HG02870 (cell line): ENCODE measurements around the gene IL11.

Source experiments
- ATAC-seq: cut with Tn5 transposase; IDR thresholded peaks from one replicate; pipeline ENCODE4 v1.9.1; 2021; ENCODE audit warnings: mild to moderate bottlenecking, moderate library complexity; ENCODE audit not compliant: unreplicated experiment

IL11 gene

DNA sequence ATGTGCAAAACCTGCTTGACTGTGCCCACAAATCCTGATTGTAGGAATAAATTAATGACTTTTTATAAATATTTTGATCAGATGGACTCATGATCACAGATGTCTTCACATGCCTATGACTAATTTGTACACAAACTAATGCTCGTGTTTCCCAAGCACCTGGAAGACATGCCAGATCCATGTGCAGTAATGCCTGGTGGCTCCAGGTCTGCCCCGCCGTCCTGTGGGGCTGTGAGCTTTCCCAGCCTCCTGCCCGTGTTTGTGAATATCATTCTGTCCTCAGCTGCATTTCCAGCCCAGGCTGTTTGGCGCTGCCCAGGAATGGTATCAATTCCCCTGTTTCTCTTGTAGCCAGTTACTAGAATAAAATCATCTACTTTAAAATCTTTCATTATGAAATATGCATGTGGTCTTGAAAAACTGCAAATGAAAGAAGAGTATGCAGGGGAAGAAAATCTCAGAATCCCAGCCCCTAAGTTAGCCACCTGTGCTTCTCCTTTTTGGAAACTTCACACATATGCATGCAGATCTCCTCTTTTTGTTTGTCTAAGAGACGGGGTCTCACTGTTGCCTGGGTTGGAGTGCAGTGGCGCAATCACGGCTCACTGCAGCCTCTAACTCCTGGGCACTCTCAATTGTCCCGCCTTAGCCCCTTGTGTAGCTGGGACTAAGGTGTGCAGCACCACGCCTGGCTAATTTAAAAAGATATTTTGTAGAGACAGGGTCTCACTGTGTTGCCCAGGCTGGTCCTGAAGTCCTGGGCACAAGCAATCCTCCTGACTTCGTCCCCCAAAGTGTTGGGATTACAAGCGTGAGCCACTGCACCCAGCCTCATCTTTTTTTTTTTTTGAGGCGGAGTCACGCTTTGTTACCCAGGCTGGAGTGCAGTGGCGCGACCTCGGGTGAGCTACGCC lies 21.7 kb upstream of the IL11 start:
- ATAC-seq = no peak

GRCh38 chr19:55391191-55391670 lies 21.0 kb upstream of the IL11 start:
- no peak for ATAC-seq

DNA sequence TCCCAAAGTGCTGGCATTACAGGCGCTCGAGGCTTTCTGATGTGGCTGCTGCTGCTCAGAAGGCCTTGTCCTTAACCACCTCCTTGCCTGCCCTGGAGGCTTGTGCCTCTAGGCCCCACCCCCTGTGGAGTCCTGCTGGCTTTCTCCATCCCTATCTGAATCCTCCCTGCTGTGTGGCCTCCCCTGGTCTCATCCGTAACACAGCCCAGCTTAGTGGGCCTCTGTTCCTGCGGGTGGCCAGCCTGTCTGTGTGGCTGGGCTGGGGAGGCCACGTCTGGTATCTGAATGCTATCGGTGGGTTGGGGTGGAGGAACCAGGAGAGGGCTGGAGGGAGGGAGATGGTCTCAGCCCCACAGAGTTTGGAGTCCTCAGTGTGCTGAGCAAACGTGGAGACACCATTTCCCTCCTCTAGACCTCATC lies 20.2 kb upstream of the IL11 start:
- ATAC-seq = no peak

- ATAC-seq = no peak
Measured at GRCh38 chr19:55389386-55390317, 19.4 kb upstream of the IL11 start.

- ATAC-seq = no peak
Measured at GRCh38 chr19:55387736-55388497, 17.7 kb upstream of the IL11 start.

DNA sequence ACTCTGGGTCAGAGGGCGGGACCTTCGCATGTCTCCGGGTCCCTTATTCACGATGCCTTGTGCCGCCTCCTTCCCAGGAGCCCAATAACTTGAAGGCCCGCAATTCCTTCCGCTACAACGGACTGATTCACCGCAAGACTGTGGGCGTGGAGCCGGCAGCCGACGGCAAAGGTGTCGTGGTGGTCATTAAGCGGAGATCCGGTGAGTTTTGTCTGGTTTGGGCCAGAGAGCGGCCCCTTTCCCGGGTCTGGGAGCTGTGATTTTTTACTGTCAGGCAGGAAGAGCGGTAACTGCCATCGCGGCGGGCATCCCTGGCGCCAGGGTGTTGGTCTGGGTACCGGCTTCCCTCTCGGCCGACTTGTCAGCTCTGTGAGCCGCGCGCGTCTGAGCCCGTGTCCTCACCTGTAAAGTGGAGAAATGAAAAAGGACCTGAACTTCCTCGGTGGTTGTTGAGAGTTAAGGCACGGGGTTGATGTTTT lies 16.3 kb upstream of the IL11 start:
- no peak for ATAC-seq

GRCh38 chr19:55385724-55386492 lies 15.6 kb upstream of the IL11 start, which contains the start of gene RPL28:
Gene RPL28 (plus strand): TSS chr19:55385932. CDS start chr19:55386358, 426 bp downstream.
- peak; percentile 71 for ATAC-seq

DNA sequence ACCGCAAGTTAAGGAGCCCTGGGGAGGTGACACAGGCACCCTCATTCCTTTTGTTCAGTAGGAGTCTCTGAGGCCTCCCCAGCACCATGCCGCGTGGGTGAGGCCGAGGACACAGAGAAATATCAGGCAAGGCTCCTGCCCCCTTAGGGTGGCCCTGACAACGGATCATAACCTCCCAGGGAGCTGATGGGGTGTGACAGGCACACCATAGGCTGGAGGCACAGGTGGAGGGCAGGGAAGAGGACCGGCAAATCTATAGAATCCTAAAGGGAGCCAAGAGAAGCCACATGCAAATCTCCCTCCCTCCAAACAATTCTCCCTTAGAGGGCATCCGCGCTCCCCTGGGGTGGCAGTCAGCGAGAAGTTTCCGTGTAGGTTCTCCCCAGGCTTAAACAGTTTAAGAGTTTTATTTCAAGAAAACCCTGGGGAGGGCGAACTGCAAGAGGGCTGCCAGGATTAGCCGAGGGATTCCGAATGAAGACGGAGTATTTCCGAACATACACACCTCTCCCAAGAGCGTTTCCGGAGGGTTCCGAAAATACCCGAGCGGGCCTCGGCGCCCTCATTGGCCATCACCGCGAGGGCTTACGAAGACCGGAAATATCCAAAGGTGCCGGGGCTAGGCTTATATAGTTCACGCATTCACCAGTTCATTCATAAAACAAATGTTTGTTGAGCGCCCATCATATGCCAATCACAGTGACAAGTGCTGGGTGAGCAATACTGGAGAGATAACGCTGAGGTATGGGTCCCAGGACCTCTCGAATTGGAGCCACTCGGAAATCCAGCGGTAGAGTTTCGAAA lies 14.9 kb upstream of the IL11 start:
- ATAC-seq = peak; percentile 51

DNA sequence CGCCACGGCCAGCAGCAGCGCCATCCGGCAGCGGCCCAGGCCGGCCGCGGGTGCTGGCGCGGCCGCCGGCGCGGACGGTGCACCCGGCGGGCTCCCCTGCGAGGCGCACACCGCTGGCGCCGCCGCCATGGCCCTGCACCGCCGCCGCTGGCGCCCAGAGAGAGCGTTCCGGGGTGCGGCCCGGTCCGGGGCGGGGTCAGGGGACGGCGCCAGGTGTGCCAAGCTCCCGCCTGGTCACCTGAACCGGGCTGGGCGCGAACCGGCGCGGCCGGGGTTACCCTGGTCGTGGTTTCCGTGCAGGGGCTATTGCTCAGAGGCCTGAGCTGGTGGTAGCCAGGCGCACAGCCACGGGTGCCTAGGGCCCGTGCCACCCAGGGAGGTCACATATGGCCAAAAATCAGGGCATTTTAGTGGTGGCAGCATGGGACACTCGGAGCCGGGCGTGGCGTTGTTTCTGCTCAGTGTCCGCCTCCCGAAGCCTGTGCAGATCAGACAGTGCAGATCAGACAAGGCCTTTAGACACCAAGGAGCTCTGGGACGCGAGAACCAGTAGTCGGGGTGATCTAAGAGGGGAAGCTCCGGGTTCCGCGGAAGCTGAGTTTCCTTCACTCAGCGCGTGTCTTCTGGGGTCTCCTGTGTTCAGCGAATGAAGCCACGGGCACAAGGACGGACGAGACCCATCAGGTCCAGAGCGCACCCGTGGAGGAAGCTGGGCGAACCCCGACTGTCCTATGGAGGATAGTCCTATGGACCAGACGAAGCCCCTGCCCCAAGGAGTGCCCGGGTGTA lies 14.1 kb upstream of the IL11 start, which contains the start of gene TMEM238:
Gene TMEM238, minus strand, starts transcription at position 162 of the 789 bp plus-strand sequence. Its CDS starts 33 bp downstream, at position 129.
- ATAC-seq = no peak

DNA sequence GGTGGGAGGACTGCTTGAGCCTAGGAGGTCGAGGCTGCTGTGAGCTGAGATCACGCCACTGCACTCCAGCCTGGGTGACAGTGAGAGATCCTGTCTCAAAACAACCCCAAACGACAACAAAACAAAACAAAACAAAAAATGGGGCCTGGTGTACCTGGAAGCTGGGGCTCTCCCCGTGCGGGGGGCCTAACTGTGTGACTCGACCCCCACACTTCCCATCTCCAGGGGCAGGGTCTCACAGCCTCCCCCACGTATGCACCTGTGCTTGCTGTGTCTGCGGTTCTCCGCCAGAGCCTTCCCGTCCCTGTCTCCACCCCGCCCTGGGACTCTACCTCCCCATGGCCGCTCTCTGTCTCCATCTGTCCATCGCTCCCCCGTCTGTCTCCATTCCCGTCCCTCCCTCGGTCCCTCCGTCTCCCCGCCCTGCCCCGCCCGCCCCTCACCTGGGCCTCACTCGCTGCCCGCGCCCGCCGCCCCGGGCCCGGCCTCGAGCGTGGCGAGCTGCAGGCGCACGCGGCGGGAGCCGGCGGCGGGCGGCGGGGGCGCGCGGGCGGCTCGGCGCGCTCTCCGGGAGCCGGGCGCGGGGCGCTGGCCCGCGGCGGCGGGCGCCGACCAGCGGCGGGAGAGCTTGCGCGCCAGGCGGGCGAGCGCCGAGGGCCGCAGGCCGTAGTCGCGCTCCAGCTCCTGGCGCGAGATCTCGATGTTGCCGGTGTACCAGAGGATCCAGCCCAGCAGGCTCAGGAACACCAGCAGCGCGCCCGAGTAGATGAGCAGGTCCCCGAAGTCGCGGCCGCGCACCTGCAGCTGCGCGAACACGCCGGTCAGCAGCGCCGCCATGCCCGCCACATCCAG lies 13.2 kb upstream of the IL11 start:
- ATAC-seq = no peak

DNA sequence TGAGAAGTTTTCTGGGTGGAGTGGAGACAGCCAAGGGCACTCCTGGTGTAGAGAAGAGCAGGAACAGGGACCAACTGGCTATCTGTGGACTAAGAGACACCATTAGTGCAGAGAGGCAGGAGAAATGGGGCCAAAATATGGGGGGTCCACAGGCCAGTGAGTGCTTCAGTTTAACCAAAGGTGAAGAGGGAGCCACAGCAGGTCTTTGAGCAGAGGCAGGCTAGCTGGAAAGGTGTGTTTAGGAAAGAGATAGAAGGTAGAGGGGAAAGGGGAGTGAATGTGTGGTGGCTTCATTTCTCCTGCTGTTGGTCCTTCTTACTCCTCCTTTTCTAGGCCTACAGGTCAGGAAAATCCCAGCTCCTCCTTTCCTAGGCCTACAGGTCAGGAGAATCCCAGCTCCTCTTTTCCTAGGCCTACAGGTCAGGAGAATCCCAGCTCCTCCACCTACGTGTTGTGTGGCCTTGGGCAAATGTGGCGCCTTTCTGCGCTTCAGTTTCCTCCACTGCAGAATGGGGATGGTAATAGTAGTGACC lies 12.3 kb upstream of the IL11 start:
- ATAC-seq = no peak

- ATAC-seq = no peak
Measured at GRCh38 chr19:55382013-55382412, 11.8 kb upstream of the IL11 start.

DNA sequence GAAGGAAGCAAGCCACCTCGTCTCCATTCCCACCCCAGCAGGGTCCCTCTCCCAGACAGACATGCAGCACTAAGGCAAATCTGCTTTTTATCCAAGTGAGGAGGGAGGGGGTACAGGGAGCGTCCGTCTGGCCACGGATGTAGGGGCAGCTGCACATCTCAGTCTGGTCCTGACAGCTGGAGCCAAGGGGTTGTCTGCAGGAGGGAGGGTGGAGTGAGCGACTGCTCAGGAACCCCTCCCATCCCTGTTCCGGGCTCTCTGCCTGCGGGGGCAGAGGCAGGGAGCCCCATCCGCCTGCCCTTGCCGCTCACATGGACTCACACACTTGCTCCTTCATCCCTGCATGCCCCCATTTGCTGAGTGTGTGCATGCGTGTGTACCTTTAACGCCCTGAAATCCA lies 8.9 kb upstream of the IL11 start:
- ATAC-seq = no peak

GRCh38 chr19:55377356-55378131 lies 7.3 kb upstream of the IL11 start:
- no peak for ATAC-seq

GRCh38 chr19:55376241-55376933 lies 6.1 kb upstream of the IL11 start, which contains the start of gene TMEM190:
Gene TMEM190 (plus strand): TSS chr19:55376826. CDS start chr19:55376854, 28 bp downstream.
- no peak for ATAC-seq
